KMS-11 (cell line): ENCODE data around the gene CPZ.

Source experiments
- H2AFZ ChIP-seq: fragments of 200-600 bp; sonication (generic); 2 replicates; pipeline ENCODE4 v1.6.1; 2016; ENCODE audit warnings: antibody characterized with exemption, mixed run types, low read depth
- H3K27ac ChIP-seq: fragments of 200-600 bp; sonication (generic); 2 replicates; pipeline ENCODE4 v1.6.1; 2016; ENCODE audit warnings: mild to moderate bottlenecking, mixed run types
- H3K27me3 ChIP-seq: fragments of 200-600 bp; sonication (generic); 2 replicates; pipeline ENCODE4 v1.6.1; 2017; ENCODE audit warnings: mild to moderate bottlenecking, low read depth, mixed run types, moderate library complexity; ENCODE audit not compliant: insufficient read depth
- H3K36me3 ChIP-seq: fragments of 200-600 bp; sonication (generic); 2 replicates; pipeline ENCODE4 v1.6.1; 2017; ENCODE audit warnings: mild to moderate bottlenecking, mixed run types; ENCODE audit not compliant: insufficient read depth
- H3K4me1 ChIP-seq: fragments of 200-600 bp; sonication (generic); 2 replicates; pipeline ENCODE4 v1.6.1; 2016; ENCODE audit warnings: mild to moderate bottlenecking, low read depth, mixed run types; ENCODE audit not compliant: poor library complexity, severe bottlenecking
- H3K4me2 ChIP-seq: fragments of 200-600 bp; sonication (generic); 2 replicates; pipeline ENCODE4 v1.7.0; 2016; ENCODE audit warnings: mild to moderate bottlenecking, mixed run types
- H3K4me3 ChIP-seq: fragments of 200-600 bp; sonication (generic); IDR thresholded peaks from 2 replicates; pipeline ENCODE4 v1.6.1; 2017; ENCODE audit warnings: low read depth, low read length, mixed read lengths; ENCODE audit not compliant: insufficient read depth
- H3K79me2 ChIP-seq: fragments of 200-600 bp; sonication (generic); 2 replicates; pipeline ENCODE4 v1.6.1; 2016; ENCODE audit warnings: low read depth, mixed run types; ENCODE audit not compliant: insufficient read depth
- H3K9ac ChIP-seq: fragments of 200-600 bp; sonication (generic); 2 replicates; pipeline ENCODE4 v1.6.1; 2016; ENCODE audit warnings: mild to moderate bottlenecking, mixed run types
- H4K20me1 ChIP-seq: fragments of 200-600 bp; sonication (generic); 2 replicates; pipeline ENCODE4 v1.6.1; 2016; ENCODE audit warnings: mild to moderate bottlenecking, mixed run types; ENCODE audit not compliant: insufficient read depth
- CTCF ChIP-seq: fragments of 200-600 bp; sonication (generic); conservative IDR thresholded peaks from 2 replicates; pipeline ENCODE4 v1.6.1; 2017; ENCODE audit warnings: low read depth, mild to moderate bottlenecking, antibody characterized with exemption, low read length, moderate library complexity, mixed read lengths

The CPZ gene

DNA sequence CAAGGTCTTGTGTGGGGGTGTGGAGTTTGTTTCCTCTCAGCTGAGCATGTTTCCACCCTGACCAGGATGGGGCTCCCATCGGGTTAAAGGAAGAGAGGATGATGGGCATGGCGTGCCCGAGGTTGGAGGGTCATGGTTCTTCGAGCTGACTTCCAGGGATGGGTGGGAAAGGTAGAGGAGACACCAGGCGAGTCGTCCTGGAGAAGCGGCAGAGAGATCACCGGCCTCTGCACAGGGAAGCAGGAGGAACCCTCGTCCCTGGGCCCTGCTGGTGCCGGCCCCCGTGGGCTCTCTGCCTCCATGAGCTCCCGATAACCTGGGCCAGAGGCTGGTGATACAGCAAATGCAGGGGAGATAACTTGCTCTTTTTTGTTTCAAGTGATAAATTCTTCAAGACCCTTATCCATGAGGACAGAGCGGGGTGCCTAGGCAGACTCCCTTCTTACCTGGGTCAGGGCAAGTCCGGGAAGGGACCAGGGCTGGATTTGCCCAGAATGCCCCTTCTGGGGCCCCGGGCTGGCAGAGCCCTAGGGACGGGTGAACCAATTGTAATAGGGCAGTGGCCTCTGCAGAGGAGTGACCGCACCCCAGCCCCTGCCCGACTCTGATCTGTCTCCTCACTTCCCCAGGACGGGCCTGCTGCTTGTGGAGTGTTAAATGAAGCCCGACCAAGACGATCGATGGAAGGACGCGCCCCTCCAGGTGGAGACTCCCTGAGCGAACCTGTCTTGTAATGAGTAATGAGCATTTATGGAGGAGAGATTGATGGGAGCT is 63.0 kb downstream of the CPZ start:
- no peaks in the 10 kb centered on the region for H3K27me3 ChIP-seq
- H3K79me2 ChIP-seq = no peaks in the 10 kb centered on the region
- H3K4me3 ChIP-seq = no peak overlapping the region
- no peak overlapping the region for H3K27ac ChIP-seq
- no peaks in the 10 kb centered on the region for H3K36me3 ChIP-seq
- H3K4me1 ChIP-seq = no peaks in the 10 kb centered on the region
- H3K4me2 ChIP-seq = no peak overlapping the region
- H3K9ac ChIP-seq = no peak overlapping the region
- no peak for TF ChIP-seq CTCF
- no peaks in the 10 kb centered on the region for H4K20me1 ChIP-seq
- no peak overlapping the region for H2AFZ ChIP-seq

DNA sequence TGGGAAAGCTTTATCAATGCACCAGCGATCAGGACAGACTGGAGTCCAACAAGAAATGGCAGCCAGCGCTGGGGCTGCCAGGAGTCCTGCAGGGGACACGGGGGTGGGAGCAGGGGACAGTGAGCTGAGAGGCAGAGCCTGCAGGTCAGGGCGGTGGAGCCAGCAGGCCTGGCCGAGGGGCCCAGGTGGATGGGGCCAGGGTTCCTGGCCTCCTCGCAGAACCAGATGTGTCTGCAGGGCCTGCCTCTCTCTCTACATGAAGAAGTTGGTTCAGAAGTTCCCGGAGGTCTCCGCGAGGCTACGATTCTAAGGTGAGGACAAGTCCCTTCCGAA is 63.6 kb downstream of the CPZ start:
- no peak overlapping the region for H3K27ac ChIP-seq
- no peaks in the 10 kb centered on the region for H3K36me3 ChIP-seq
- no peaks in the 10 kb centered on the region for H4K20me1 ChIP-seq
- no peak overlapping the region for H3K9ac ChIP-seq
- H3K4me2 ChIP-seq = no peak overlapping the region
- no peaks in the 10 kb centered on the region for H3K79me2 ChIP-seq
- no peak overlapping the region for H3K4me3 ChIP-seq
- H3K4me1 ChIP-seq = no peaks in the 10 kb centered on the region
- H2AFZ ChIP-seq = no peak overlapping the region
- no peaks in the 10 kb centered on the region for H3K27me3 ChIP-seq
- TF ChIP-seq CTCF = no peak

DNA sequence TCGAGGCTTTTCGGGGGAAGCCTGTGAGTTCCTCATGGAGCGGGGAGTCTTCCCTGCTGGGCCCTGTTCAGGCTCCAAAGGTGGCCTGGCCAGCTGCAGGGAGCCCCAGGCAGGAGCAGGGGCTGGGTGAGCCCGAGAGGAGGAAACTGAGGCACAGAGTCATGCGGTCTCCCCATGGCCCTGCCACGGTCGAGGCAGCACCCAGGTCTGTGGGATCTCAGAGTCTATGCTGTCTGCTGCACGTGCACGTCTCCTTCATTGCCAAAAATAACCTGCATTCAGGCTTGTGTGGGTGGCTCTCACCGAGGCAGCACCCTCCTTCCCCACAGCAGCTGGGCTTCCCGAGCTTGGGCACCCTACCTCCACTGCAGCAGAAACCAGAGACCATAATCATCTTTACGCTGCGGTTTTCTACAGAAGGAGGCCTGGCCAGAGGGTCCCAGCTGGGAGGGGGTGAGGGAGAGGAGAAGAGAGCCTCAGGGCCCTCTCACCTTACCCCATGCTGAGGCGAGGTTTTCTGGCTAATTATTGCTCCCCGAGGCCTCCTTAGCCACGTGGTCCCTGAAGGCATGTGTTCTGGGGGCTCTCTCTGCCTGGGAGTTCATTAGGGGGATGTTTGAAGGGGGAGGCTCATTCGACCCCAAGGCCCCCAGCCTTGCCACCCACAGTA is 64.3 kb downstream of the CPZ start:
- H3K4me3 ChIP-seq = no peak overlapping the region
- H2AFZ ChIP-seq = no peak overlapping the region
- no peaks in the 10 kb centered on the region for H3K27me3 ChIP-seq
- no peaks in the 10 kb centered on the region for H3K36me3 ChIP-seq
- TF ChIP-seq CTCF = no peak
- no peaks in the 10 kb centered on the region for H3K79me2 ChIP-seq
- no peaks in the 10 kb centered on the region for H3K4me1 ChIP-seq
- H3K27ac ChIP-seq = no peak overlapping the region
- no peak overlapping the region for H3K4me2 ChIP-seq
- no peak overlapping the region for H3K9ac ChIP-seq
- H4K20me1 ChIP-seq = no peaks in the 10 kb centered on the region

GRCh38 chr4:8657381-8658088 is 65.0 kb downstream of the CPZ start:
- Histone ChIP-seq H3K4me2 (no peak overlapping the region), H4K20me1 (no peaks in the 10 kb centered on the region), H3K27me3 (no peaks in the 10 kb centered on the region), H3K4me3 (no peak overlapping the region), H3K79me2 (no peaks in the 10 kb centered on the region), H3K9ac (no peak overlapping the region), H2AFZ (no peak overlapping the region), H3K27ac (no peak overlapping the region), H3K36me3 (no peaks in the 10 kb centered on the region), H3K4me1 (no peaks in the 10 kb centered on the region)
- TF ChIP-seq CTCF = no peak
